Iris pigment epithelial cell (primary cell): ENCODE results near the gene HS6ST2.

Experiments
- DNase-seq: peaks from one replicate; pipeline ENCODE4 v3.0.0-alpha.2; 2011; ENCODE audit warnings: low read depth

HS6ST2 gene

DNA sequence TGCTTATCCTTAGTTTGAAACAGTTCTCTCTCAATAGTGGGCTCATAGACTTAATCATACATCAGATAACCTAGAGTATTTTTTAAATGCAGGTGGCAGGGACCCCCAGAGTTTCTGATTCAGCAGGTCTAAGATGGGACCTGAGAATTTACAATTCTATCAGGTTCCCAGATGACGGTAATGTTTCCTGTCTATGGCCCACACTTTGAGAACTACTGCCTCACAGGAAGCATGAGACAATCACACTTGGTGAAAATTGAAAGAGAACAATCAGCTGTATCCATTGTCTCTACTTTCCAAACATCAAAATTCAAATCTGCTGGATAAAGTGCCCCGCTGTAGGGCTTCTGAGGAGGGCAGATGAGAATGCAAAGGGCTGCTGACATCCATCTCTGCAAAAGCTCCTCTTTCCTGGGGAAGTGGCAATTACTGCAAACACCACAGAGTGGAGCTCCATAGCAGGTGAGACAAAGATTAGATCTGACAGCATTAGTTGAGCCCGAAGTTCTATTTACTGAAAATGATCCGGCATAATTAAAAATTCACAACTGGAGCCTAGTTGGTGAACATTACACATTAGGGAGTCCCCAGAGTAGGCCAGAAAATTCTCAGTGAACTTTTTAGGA lies 281.8 kb downstream of the HS6ST2 start:
- no peak for DNase-seq

DNA sequence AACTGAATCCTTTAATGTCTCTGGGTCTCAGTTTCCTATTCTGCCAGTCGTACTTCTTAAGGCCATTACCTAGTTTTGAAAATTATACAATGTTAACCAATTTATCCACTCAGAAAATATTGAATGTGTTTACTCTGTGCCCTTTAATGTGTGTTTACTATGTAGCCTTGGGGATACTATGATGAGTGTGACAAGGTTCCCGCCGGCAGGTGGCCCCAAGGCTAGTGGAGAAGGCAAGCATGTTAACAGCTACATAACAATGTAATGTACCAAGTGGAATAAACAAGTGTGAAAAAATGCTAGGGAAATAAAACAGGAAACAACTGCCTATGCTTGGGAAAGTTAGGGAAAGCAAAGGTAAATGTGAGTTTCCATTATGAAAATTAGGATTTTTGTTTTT lies 282.3 kb downstream of the HS6ST2 start:
- DNase-seq: no peak

DNA sequence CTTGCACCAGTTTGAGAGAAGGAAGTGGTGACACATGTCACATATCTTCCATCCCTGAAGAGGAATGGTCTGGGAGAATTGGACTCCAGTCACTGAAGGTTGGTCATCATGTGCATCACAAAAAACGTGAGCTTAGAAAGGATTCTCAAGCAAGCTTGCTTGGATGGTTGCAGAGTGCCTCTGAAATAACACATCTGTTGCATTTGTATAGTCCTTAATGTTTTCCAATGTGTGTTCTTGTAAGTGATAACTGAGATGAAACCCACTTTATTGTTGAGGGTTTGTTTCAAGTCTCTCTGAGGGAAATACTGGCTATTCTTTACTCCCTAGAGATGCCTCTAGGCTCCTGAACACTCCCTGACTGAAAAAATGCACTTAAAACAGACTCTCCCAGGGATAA lies 285.1 kb downstream of the HS6ST2 start:
- DNase-seq: no peak

DNA sequence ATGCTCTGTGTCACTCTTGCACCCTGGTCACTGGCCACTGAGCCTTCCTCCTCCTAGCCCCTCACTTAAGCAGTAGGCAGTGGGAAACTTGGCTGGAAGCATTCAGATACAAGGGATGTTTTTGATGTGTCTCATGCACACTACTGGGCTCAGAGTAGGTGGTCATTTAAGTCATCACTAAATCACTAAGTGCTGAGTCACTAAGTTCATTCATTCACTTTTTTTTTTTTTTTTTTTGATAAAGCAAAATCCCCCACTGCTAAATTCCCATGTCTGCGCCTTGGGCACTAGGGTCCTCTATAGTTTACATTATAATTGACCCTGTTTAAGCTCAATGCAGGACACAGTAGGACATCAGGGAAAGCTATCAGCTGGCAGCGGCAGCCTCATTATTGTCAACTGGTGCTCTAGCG lies 287.2 kb downstream of the HS6ST2 start:
- peak; percentile 11 for DNase-seq

DNA sequence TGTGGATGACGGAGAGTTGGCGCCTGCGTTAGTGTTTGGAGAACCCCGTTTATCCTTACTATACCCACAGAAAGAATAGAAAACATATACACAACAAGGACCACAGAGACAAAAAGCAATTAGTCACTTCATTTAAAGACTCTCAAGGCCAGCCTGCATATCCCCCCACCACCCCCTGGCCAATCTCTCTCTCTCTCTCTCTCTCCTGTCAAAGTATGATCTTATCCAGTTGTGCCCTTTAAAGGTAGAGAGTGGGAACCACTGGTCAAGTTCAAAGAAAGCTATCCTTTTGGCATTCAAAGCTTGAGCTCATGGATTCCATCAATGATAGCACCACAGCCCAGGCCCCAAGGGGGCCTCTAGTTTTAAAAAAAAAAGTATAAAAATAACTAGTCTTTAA lies 289.3 kb downstream of the HS6ST2 start:
- no peak for DNase-seq

DNA sequence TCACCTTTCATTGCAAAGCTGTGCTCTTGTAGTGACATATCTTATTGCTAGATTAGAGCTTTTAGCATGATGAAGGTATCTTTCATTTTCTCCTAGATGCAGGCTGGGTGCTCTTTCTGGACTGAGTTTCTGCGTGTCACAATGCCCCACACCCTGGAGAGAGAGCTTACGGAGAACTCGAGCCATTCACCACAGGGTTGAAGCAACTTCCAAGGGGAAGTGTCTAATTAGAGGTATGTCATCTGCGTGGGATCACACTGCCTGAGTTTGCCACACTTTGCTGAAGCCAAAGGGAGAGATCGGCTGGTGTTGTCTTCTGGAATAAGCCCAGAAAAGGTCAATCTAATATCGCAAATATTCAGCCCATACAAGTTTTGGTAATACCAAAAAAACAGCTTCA lies 290.3 kb downstream of the HS6ST2 start:
- DNase-seq: no peak

DNA sequence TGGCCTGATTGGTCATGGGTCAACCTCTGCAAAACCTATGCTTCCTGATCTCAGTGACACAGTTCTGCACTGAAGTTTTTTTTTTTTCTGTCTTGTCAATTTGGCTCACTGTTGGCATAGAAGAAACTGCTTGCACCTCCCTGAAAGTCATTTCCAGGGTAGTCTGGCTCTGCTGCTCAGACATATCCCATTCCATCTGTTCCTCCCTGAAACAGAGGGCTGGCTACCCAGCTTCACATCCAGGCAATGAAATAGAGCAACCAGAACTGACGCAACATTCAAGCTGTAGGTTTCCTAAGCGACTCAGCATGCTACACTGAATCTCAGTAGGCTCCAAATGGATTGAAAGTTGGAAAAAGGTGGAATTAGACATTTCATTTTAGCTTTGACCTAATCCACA lies 292.8 kb downstream of the HS6ST2 start:
- DNase-seq: no peak

DNA sequence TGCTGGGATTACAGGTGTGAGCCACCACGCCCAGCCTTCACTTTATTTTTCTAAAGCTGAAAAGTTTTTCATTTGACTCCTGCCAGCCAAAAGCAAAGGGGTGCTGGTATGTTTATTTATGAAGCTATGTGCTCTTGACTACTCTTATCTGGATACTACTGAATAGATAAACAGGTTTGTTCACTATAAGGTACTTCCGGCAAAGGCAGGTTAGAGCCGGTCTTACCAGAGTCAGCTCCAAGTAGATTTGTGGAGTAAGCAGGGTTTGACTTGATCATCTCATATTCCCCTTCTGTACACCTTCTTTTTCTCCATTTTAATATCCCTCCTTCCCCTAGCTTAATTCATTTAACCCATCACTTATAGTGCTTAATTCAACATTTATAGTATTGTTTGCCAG lies 294.2 kb downstream of the HS6ST2 start:
- no peak for DNase-seq

DNA sequence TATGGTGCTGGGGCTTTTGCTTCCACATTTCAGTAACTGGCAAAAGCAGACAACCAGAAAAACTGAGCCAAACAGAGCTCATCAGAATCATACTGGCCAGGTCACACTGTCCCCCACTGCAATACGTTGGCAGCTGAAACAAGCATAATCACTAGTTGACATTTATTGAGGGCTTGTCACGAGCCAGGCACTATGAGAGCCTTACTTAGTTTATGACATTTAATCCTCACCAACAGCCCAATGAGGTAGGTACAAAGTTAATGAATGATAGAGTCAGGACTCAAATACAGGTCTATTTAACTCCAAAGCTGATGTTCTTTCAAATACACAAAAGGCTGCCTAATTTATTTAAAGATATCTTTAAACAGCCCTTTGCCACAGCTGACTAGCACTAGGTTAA lies 295.6 kb downstream of the HS6ST2 start:
- DNase-seq: no peak

DNA sequence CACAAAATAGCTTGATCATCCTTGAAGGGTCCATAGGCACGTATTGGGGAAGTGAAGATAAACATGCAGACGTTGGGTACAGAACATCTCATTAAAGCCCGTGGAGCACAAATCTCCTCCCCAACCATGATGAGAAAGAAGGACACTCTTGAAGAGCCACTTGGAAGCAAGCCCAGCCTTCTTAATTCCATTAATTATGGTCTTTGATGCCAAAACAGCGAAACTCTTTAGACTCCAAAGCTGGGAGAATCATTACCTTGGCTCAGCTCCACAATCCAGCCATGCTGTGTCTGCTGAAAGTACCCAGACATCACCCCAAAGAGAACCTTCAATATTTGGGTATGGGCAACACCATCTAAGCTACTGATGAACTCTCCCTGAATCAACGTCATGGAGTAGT lies 300.6 kb downstream of the HS6ST2 start:
- no peak for DNase-seq

DNA sequence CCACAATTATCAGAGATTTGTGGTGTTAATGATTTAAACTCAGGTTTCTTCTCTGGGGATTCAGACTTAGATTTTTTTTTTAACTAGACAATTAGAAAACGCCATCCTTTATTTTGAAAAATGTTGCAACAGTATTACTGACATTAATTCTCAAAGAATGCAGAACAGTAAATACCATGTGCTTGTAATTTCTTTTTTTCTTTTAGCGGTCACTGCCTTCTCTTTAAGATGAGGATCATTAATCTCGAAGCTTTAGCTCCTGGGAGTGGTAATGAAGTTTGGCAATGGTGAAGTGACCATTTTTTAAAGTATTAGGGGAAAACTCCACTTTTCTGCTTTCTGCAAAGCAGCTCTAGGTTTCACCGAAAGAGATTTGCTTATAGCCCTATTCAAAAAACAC lies 305.6 kb downstream of the HS6ST2 start:
- no peak for DNase-seq

DNA sequence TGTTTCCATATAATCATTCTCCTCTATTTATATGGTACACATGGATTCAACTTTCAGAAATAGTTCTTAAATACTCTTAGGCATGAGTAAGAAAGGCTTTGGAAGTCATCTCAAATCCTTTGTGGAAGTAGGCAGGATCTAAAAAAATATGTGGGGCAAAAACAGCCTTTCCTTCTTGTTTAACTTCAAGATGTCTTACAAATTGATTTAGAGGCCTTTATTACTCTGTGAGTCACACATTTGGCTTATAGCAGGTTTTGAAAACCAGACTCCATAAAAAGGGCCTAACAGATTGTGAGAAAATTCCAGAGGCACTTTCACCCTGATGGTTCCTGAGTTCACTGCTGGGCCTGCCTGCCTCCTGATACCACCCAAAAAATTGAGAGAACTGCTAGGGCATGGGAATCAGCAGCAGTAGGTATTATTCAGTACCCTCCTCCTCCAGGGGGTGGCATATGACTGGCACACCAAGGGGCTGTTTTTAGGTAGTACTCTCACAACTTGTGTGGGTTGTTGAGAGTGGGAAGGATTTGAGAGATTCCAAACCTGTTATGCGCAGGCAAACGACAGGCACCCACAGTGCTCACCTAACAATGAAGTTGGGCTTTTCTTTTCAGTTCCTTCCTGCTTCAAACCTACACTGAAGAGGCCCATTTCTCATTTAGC lies 306.9 kb downstream of the HS6ST2 start:
- DNase-seq: no peak

DNA sequence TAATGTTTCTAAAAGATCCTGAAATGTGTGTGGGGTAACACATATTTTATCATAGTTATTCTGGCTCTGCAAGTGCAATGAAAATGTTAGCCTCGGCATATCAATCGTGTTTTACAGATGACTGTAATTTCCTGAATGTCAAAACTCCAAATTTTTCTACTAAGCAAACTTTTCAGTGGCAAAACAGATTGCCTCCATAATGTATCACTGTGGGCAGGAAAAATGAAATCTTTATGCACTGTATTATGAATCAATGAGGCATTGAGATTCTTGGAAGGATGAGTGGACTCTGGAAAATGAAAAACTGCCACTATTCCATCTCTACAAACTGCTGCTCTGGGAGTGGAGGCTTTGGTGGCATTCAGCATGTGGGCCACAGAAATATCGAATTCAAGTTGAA lies 309.5 kb downstream of the HS6ST2 start:
- peak; percentile 6 for DNase-seq

DNA sequence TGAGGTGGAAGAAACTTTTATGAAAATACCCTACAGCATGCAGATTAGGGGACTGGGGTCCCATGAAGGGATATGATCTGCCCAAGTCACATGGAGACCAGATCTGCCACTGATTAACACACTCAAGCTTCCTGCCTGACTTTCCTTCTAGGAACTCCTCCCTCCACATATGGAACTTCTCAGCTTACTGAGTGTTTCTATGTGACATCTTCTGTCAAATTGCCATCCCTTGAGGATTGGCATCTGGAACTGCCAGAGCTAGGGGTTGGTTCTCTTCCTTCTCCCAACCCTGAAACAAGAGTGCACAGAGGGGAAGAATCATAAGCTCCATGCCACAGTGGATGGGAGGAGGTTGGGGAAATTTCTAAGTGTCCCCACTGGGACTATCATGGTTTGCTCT lies 319.0 kb downstream of the HS6ST2 start:
- DNase-seq: no peak

DNA sequence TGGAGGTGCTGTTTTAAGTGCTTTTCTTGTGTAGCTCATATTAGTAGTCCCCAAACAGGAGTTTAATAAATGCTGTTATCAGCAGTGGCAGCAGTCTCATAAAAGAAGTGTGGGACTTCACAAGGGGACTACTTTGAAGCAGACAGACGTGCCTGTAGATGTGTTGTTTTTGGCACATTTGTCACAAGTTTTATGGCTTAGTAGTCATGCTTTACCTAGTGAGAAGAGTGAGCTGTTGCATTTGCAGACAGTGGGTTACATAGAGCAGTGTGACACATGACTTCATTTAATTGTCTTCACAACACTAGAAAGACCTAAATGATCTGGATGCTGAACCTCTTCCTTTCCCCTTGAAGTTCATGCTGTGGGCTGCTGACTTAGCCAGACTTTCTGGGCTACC lies 320.1 kb downstream of the HS6ST2 start:
- DNase-seq: no peak

DNA sequence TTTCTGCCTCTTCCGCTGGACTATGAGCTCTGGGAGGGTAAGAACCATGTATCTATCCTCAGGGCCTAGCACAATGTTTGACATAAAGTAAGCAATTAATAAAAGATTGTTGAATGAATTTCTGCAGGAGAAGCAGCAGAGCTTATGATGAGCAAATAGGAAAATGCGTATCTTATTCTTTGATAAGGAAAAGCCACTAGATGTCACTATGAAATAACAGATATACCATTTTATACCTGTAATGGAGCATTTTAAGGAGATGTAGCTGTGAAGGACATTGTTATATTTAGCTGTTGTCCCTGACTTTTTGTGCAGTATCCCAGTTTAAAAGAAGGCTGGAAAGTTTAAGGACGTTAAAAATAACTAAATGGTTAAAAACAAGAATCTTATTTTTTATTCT lies 322.3 kb downstream of the HS6ST2 start:
- peak; percentile 6 for DNase-seq

DNA sequence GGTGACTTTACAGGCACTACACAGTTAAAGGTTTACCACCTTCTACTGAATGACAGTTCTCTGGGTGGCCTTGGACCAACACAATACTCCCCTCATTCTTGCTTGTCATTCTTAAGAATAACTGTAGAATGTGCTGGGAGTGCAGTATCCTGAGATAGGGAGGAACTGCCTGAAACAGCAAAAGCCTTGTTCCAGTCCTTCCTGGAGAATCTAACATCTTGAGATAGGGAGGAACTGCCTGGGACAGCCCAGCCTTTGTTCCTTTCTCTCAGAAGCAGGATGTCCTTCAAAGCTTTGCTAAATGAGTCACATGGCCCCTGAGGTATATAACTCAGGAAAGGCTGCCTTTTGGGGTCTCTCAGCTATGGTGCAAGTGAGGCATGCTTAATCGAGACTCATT lies 323.9 kb downstream of the HS6ST2 start:
- DNase-seq: no peak

DNA sequence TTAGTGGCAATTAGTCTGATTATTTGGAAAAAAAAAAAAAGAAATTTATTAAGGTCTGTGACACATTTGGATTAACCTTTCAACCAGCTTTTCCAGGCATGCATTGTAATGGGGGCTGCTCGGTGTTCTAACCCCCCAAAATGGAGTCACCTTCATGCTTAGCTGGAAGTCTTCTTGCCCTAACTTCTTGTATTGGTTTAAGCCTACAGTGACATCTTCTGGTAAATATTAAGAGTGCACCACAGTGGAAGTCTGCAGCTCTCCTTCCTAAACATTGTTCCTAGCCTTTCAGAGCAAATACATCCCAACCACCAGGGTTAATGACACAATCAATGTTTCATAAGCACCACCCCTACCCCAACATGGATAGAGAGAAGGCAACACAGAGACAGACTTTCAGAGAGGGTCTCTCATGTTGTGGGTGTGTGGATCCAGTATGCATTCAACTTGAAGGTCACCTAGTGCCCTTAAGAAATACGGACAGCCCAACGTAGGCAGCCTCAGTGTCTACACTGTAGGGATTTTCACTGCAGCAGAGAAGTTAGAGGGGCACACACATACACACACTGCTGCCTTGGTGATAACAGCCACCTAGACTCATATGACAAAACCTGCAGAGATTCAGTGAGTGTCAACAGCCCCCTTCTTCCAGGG lies 326.7 kb downstream of the HS6ST2 start:
- peak; percentile 48 for DNase-seq

DNA sequence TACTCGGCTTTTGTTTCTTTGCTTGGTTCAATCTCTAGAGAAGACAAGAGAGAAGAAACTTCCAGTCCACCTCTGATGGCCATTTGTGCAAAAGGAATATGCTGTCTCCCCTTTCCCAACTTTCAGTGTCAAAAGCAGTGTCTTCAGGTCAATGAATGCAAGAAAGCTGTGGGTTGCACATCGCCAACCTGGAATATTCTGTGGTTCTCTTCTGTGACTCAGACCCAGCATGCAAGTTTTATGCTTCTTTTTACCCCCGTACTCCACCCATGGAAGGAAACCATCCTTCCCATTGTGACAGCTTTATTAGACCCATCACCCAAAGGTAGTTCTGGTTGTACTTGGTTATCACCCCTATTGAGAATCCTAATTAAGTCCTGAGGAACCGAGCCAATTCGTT lies 334.0 kb downstream of the HS6ST2 start:
- no peak for DNase-seq

DNA sequence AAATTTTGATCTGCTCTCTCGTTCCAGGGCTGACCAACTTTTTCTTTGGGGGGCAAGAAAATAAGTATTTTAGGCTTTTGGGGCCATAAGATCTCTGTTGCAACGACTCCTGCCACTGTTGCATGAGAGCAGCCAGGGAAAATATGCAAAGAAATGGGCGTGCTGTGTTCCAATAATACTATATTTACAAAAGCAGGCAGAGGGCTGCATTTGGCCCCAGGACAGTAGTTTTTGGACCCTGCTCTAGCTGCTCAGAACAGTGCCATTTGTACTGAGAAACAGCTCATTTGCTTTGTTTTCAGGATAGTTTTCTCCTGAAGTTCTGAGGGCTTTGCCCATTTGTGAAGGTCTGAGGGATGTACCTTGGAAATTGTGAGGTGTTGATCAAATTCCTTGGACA lies 334.5 kb downstream of the HS6ST2 start:
- DNase-seq: no peak

DNA sequence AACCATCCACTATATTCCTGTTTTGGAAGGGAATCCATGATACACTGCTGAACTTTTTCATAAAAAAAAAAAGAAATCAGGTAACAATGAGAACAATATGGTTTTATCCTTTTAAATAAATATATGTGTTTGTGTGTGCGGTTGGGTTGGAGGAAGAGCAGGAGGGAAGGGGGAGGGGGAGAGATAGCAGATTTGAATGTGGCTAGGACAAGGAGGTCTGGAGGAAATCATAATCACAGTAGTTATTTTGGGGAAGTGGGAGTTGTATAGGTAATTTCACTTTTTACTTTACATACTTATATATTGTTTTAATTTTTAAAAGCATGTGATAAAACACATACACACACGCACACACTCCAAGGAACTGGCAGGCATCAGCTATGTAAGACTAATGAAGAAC lies 335.1 kb downstream of the HS6ST2 start:
- no peak for DNase-seq

DNA sequence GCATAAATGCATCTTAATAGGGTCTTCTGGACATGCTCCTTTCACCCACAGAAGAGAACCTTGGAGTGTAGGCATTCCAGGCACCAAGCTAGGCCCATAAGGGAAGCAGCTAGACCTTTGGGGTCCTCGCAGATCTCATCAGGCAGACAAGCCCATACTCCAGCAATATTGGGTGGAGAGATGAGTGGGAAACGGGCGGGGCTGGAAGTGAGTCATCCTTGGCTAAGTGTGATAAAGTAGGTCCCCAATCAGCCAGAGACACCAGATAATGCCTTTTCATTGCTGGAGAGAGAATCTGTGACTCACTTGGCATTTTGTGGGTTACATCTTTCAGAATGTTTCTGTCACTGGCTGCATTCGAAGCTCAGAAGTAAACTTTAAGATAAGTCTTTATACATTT lies 336.3 kb downstream of the HS6ST2 start:
- DNase-seq: peak; percentile 46

DNA sequence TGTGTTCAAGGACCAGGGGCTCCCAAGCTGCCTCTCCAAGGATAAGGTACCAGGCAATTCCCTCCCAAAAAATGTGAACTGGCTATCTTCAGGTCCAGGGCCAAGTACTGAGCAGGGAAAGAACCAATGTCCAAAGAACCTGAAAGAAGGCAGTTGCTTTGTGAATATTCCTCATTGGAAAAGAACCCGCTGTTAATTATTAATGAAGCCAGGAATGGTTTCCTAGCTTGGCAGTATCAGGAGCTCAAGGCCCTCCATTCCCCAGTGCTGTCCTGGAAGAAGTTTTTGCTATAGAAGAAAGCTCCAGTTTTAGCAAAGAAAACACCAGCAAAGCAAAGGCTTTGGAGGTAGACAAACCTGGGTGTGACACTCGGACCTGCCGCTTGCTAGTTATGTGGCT lies 339.6 kb downstream of the HS6ST2 start:
- DNase-seq: no peak
